NCI-H345 (cell line): Measurements from ENCODE around the gene RHCE.
A peak's percentile ranks its signal among the peaks of the same experiment; 100 is the strongest.
"Not testable (repeated sequence)": the region's sequence is repeated elsewhere in the genome, so short reads cannot be mapped to it uniquely, and the experiment has no call there.

Source experiments
- DNase-seq: peaks from one replicate; lab custom pipeline; 2025; lab: John Stamatoyannopoulos, UW

The RHCE gene

DNA sequence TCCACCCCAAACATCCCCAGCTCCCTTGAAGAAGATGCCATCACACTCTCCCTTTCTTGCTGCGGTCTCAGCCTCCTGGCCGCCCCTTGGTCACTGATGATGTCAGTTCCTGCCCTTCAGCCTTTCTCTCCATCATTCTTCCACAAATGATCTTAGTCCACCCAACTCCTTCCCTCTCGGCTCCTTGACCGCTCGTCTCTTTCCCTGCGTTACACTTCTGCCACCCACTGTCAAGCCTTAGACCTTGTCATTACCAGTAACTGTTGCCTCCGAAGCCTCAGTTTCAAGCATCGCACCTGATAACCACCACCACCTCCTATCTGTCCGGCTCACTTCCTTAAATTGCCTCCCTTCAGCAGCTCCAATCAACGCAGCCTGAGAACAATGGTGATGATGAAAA lies 23.1 kb downstream of the RHCE start:
- not testable (repeated sequence) for DNase-seq

DNA sequence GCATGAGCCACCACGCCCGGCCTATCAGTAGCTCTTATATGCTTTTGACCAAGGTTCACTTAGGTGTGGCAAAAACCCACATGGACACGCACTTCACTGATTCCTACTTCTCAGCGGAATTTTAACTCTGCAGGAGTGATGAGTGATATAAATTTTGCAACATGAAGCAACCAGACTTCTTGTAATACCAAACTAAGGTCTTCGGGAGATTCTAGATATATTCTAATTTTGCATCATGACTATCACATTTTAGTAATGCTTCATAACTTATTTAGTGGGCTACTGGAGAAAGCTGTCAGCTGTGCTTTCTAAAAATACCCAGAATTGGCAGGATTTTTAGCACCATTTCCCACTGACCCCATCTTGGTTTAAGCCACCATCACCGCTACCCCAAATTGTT lies 27.8 kb downstream of the RHCE start:
- no peak for DNase-seq

DNA sequence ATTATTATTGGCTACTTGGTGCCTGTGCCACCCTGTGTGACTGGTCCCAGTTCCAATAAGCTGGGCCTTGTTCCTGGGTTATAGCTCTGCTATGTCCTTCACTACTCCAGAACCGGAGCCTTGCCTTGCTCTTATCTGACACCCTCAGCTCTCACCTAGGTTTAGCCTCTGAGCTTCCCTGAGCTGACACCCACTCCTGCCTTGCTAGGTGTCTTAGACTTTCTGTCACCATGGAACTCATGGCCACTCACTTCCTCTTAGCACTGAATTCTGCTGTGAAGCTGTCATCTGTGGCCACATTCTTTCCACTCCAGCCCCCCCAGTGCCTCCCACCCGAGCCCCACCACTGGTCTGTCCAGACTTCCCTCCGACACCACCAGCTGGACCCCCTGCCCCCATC lies 30.9 kb downstream of the RHCE start:
- not testable (repeated sequence) for DNase-seq

DNA sequence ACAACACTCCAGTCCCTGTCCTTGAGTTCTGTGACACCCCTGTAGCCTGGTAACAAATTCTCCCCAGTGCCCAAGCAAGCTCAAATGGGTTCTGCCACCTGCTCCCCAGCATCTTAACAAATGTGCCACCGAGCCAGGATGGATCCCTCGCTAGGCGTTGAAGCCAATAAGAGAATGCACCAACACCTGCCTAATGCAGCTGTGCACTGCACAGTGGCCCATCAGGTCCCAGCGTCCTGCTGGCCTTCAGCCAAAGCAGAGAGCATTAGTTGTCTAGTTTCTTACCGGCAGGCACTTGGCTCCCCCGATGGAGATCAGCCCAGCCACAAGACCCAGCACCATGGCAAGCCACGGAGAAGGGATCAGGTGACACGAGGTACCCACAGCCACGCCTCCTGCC lies 31.9 kb downstream of the RHCE start:
- peak; percentile 68 for DNase-seq

DNA sequence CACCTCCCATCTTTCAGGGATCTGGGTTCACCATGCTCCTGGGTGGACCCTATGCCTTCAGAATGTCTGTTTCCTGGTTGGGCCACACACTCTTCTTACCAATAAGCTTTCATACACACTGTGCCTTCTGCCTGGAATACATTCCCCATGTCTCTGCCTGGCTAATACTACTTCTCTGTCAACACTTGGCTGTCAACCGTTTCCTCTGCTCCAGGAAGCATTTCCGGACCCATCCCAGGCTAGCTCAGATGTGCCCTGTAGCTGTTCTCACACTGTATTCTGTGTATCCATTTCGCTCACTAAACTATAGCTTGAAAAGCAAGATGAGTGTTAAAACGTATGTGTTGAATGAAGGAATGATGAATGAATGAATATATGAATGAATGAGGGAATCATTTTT lies 33.5 kb downstream of the RHCE start:
- not testable (repeated sequence) for DNase-seq

DNA sequence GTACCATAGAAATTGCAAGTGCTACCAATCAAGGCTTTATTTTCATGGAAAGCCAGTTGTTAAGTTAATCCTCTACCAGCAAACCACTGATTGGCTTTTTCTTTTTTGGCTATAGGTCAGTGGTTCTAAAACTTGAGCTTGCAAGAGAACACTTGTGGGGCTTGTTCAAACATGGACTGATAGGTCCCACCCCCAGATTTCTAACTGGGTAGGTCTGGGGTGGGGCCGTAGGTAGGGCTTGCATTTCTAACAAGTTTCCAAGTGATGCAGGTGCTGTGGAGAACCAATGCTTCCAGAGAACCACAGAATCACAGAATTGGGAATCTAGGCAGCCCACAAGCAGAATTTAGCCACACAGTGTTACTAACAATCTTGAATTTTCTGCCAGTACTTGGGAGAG lies 36.8 kb downstream of the RHCE start:
- DNase-seq = not testable (repeated sequence)

DNA sequence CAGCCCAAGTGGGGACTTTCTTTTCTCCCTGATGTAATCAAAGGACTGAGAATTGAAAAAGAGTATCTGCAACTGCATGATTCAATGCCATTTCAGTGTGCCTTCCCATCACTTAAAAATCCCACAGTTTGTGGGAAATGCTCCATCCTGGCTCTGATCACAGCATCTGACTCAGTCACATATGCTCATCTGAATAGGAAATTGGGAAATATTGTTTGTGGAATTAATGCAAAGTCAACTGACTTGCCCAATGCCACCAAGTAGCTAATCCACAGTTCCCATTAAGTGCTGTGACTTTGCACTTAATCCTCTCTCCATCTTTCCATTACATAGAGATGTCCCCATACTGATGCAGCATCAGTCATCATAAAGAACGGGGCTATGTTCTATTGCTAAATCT lies 37.5 kb downstream of the RHCE start:
- not testable (repeated sequence) for DNase-seq

DNA sequence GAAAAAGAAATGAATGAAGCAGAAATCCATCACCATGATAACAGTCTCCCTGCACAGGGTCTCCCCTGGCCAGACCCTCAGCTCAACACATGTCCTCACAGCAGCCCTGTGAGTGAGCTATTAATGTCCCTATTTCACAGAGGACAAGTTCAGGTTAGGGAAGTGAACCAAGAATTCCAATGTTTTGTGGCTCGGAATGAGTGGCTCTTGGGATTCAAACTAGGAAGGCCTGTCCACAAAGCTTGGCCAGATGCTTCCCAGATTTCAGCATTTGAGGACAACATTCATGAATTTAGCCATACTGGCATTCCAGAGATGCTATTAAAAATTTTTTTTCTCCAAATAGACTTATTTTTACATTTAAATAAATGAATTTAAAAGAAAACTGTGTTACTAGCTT lies 38.1 kb downstream of the RHCE start:
- DNase-seq = not testable (repeated sequence)

DNA sequence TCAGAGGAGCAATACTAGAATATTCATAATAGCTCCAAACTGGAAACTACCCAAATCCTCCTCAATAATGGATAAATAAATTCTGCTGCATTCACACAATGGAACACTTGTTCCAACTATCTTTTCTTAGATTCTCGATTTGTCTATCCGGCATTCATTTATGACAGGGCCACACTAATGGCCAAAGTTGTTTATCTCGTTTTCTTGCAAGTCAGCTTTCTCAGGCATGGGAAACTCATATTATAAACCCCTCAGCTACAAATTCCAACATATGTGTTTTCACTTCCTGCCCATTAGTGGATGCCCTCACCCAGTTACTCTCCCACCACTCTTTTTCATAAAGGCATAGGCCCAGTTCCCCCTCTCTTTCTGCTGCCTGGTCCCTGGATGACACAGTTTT lies 42.3 kb downstream of the RHCE start:
- DNase-seq = not testable (repeated sequence)

DNA sequence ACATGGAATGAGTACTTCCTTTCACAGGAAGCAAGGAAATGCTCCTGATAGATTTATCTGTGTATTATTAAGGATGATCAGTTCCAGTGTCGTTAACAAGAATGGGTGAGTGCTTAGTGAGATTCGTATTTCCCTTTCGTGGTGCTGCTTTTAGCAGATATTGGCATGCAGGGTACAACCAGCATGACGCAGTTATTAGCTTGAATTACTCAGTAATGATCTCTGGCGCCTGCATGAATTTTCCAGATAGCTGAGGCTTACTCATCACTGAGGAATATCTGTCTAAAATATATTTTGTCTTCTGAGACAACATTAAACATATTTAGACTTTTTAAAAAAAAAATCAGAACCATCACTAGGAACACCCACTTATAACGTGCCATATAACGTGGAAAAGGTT lies 48.9 kb downstream of the RHCE start:
- DNase-seq = not testable (repeated sequence)

DNA sequence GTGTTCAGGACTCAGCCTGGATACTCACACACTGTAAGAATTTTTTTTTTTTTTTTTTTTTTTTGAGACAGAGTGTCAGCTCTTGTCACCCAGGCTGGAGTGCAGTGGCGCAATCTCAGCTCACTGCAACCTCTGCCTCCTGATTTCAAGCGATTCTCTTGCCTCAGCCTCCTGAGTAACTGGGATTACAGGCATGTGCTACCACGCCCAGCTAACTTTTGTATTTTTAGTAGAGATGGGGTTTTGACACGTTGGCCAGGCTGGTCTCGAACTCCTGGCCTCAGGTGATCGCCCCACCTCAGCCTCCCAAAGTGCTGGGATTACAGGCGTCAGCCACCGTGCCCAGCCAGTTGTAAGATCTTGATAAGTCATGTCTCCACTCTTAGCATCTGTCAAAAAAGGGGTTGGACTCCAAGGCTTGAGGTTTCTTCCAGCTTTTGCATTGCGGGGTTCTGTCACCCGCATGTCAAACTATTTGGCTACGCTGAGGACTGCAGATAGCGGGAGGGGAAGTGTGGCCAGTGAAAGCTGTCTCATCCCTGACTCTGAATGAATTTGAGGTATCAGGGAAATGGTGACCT lies 50.8 kb downstream of the RHCE start:
- DNase-seq = not testable (repeated sequence)

DNA sequence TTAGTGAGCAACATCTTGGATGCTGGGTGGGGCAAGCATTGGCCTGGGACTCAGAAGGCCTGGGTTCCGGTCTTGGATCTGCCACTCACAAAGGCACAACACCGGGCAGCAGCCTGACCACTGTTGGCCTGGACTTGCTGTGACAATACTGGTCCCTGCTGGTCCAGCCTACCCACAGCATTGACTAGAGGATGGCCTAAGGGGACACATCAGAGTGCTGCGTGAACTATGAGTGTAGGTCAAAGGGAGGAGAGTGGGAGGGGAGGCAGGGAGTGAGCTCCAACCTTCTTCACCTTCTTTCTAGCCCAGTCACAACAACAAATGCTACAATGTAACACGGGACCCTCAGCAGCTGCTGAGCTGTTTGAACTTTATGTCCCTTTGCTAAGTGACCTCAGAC lies 51.4 kb downstream of the RHCE start:
- no peak for DNase-seq

DNA sequence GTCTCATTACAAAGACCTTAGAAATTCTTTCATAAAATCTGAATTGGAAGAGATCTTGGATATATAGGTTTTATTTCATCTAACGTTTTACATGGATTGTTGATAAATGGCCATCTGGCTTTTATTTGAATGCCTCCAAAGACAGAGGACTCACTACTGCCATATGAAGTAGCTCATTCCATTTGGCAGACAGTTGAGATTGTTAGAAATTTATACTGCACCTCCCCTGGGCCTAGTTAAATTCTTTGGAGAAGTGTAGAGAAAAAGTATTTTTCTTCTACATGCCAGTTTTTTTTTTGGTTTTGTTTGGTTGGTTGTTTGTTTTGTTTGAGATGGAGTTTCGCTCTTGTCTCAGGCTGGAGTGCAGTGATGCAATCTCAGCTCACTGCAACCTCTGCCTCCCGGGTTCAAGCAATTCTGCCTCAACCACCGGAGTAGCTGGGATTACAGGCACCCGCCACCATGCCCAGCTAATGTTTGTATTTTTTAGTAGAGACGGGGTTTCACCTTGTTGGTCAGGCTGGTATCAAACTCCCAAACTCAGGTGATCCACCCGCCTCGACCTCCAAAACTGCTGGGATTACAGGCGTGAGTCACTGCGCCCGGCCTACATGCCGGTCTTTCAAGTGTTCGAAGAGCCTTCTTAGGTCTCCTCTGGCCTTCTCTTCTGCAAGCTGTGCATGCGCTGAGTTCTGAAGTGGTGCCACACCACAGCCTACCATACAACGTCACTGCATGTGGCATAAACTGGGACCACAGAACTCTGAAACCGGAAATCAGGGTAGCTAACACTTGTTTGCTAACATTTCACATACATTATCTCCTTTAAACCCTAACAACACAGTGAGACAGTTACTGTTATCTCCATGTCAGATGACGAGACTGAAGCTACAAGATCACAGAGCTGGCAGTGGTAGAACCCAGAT lies 57.7 kb downstream of the RHCE start:
- not testable (repeated sequence) for DNase-seq

DNA sequence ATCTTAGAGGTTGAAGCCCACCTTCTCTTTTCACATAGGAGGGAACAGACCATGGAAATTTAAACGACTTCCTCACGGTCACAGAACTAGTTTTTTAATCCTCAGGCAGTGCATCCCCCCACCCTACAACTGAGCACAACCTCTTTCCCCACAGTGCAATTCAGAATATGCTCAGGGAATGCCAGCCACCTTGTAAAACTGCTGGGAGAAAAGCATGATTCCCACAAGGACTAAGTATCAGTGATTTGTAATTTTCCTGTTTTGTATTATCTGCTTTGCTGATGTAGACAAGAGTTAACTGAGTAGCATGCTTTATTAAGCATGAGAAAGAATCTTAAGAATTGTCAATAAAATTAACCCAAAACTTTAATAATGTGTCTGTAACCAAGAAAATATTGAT lies 58.7 kb downstream of the RHCE start:
- DNase-seq = no peak

DNA sequence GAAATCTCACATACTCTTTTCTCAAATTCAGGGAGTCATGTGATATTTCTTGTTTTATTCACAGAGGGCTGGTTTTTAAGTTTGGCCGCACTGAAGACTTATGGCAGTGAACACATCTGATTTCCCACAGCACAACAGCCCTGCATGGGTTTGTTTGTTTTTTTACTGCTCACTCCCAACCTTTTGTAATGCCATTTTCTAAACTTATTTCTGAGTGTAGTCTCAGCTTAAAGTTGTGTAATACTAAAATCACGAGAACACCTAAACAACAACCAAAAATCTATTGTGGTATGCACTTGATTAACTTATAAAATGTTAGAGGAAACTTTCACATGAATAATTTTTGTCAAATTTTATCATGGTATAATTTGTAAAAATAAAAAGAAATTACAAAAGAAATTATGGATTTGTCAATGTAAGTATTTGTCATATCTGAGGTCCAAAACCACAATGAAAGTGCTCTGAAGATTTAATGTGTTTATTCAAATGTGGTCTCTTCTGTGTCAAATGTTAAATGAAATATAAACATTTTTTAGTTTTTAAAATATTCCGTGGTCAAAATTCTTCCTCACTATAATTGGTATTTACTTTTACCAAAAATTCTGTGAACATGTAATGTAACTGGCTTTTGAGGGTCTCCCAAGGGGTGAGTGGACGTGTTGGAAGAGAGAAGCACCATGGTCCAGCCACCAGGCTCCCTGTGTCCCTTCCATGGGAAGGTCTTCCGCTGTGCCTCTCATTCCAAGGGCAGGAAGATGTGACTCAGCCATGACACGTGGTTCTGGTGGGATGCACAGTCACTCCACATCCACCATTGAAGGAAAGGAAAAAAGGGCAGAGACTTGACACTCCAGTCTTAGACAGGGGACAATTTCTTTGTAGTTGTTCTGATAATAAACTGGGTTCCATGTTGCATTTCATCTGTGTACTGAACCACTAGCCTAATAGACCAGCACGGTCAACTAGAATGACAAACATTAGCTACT lies 59.7 kb downstream of the RHCE start:
- no peak for DNase-seq

DNA sequence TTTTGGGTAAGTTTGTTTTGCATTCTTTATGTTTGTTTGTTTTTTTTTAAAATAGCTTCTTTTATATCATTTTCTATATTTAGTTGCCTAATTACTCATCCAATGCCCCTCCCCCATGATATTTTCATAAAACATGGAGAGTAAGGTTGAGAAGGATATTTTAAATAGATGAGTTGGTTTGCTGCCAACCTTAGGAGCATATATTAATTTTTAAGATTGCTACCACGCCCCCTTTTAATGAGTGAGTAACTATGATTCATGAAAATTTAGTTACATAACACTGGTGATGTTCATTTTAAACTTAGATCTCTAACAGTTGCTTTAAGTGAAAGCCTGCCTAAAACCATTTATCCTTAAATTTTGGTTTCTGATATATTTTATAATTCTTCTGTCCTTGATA lies 63.8 kb downstream of the RHCE start:
- DNase-seq = no peak

DNA sequence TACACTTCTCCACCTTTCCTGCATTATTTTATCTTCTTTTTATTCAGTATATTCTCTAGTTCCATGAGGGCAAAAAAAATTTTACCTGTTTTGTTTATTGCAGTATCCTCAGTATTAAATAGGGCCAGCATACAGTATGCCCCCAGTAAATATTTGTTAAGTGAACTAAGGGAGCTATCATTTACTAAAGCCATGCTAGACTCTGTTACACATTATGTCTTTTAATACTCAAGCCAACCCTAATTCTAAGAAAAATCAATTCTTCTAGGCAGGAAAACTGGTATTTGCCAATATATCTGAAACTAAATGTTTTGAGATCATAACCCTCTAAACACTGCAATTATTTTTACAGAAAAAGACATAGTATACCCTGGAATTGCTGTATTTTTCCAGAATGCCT lies 64.2 kb downstream of the RHCE start:
- DNase-seq = no peak

DNA sequence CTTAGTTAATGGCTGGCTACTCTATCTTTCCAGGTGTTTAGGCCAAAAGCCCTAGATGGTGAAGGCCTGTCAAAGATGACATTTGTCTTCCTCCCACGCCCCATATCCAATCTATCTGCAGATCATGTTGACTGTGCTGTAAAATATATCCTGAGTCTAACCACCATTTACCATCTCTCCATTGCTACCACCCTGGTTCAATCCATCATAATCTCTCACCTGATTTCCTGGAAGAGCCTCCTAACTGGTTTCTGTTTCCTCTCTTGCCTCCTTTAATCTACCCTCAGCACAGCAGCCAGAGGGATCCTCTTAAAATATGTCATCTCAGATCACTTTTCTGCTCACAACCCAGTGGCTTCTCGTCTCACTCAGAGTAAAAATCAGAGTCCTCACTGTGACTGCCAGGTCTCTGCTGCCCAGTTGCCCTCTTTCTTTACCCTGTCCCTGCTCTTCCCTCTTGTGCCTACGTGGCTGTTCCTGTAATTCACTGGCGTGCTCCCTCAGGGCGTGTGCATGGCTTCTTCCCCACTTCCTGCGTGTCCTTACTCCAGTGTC lies 64.7 kb downstream of the RHCE start:
- no peak for DNase-seq

DNA sequence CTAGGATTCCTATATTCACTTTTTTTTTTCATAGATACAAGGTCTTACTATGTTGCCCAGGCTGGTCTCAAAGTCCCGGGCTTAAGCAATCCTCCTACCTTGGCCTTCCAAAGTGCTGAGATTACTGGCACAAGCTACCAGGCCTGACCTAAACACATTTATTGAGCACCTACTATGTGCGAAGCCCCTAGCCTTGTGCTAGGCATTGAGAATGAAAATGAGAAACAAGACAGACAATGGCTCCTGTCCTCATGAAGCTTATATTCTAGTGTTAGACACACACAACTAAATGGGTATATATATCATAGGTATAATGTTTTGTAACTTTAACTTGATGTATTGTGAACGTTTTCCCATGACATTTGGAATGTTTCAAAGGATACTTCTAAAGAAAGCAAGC lies 71.0 kb downstream of the RHCE start:
- DNase-seq = no peak

DNA sequence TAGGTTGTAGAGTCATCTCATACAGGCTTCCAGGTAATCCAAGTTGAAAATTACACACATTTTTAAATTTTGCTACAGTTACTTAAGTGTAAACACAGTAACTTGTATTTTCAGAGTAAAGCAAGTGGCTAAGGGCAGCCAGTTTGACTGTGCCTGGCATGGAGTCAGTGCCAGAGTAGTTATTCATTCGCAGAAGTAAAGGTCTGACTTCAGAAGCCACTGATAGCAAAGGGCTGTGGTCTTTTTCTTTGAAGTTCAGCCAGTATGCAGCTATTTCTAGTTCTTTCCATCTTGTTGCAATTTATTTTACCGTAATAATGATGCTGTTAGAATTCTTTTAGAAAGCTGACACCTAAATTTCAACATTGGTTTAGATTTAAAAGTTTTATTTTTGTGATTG lies 73.1 kb downstream of the RHCE start:
- DNase-seq = no peak

DNA sequence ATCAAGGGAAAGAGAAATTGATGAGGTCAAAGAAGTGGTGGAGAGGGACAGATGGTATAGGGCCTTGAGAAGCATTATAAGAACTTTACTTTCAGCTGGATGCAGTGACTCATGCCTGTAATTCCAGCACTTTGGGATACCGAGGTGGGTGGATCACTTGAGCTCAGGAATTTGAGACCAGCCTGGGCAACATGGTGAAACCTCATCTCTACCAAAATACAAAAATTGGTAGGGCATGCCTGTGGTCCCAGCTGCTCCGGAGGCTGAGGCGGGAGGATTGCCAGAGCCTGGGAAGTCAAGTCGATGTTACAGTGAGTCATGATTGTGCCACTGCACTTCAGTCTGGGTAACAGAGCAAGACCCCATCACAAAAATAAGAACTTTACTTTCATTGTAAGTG lies 76.8 kb downstream of the RHCE start:
- no peak for DNase-seq

DNA sequence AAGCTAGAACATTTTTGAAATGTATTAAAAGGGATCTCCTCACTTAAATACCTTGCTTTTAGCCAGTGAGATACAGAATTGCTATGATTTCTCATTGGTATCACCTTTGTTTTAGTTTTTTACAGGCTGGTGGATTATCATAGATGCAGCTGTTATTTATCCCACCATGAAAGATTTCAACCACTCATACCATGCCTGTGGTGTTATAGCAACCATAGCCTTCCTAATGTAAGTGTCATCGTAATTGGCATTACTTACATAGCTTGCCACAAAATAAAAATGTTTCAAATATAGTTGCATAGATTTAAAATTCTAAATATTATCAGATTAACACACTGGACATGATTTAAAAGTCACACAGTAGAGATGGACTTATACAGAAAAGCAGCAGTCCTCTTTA lies 77.8 kb downstream of the RHCE start:
- no peak for DNase-seq
